Measurements from ENCODE around the gene ELMOD3. TPM values are rescaled to one million over a fixed set of nuclear protein-coding genes. Genes with fewer than 3 reads are reported as not detected.
A peak's percentile ranks its signal among the peaks of the same experiment; 100 is the strongest.

The ELMOD3 gene
- total and polyA plus RNA-seq, 9 of the 15 experiments (the other 6 are each of a cell fraction or from before 2014, with no cell fraction given): 2.7 to 18.7 (median 11.6) TPM

- TF ChIP-seq ZBTB26 (CRISPR knock-in tag; IDR thresholded peaks at IDR 0.05) (no peak), EP300 (IDR thresholded peaks at IDR 0.05; ENCODE audit: low read length) (no peak), KDM1A (IDR thresholded peaks at IDR 0.05) (peak in 1 of 2 experiments; percentile 16; a peak in 1 of 4 replicates), ZNF431 (CRISPR knock-in tag; IDR thresholded peaks at IDR 0.05) (no peak), CREB3L1 (IDR thresholded peaks at IDR 0.05; ENCODE audit: borderline replicate concordance, low read depth) (no peak), MXD1 (CRISPR knock-in tag; IDR thresholded peaks at IDR 0.05; ENCODE audit: borderline replicate concordance, poor library complexity, severe bottlenecking) (no peak), ZNF217 (CRISPR knock-in tag; IDR thresholded peaks at IDR 0.05) (no peak), RREB1 (CRISPR knock-in tag; IDR thresholded peaks at IDR 0.05) (peak; percentile 49; the same call in 1 of the 2 replicates), SMARCA4 (IDR thresholded peaks at IDR 0.05) (0 out of 2 replicates have a peak, but pooled peaks have one; percentile 9), STAG1 (CRISPR knock-in tag; IDR thresholded peaks at IDR 0.05; ENCODE audit: borderline replicate concordance) (no peak)
- TF ChIP-seq, protein P1, sequence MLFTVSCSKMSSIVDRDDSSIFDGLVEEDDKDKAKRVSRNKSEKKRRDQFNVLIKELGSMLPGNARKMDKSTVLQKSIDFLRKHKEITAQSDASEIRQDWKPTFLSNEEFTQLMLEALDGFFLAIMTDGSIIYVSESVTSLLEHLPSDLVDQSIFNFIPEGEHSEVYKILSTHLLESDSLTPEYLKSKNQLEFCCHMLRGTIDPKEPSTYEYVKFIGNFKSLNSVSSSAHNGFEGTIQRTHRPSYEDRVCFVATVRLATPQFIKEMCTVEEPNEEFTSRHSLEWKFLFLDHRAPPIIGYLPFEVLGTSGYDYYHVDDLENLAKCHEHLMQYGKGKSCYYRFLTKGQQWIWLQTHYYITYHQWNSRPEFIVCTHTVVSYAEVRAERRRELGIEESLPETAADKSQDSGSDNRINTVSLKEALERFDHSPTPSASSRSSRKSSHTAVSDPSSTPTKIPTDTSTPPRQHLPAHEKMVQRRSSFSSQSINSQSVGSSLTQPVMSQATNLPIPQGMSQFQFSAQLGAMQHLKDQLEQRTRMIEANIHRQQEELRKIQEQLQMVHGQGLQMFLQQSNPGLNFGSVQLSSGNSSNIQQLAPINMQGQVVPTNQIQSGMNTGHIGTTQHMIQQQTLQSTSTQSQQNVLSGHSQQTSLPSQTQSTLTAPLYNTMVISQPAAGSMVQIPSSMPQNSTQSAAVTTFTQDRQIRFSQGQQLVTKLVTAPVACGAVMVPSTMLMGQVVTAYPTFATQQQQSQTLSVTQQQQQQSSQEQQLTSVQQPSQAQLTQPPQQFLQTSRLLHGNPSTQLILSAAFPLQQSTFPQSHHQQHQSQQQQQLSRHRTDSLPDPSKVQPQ (CRISPR knock-in tag; IDR thresholded peaks at IDR 0.05; ENCODE audit: borderline replicate concordance): no peak
- TF ChIP-seq, protein P2, sequence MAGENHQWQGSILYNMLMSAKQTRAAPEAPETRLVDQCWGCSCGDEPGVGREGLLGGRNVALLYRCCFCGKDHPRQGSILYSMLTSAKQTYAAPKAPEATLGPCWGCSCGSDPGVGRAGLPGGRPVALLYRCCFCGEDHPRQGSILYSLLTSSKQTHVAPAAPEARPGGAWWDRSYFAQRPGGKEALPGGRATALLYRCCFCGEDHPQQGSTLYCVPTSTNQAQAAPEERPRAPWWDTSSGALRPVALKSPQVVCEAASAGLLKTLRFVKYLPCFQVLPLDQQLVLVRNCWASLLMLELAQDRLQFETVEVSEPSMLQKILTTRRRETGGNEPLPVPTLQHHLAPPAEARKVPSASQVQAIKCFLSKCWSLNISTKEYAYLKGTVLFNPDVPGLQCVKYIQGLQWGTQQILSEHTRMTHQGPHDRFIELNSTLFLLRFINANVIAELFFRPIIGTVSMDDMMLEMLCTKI (IDR thresholded peaks at IDR 0.05; ENCODE audit: partially characterized antibody): no peak
- TF ChIP-seq, protein P3, sequence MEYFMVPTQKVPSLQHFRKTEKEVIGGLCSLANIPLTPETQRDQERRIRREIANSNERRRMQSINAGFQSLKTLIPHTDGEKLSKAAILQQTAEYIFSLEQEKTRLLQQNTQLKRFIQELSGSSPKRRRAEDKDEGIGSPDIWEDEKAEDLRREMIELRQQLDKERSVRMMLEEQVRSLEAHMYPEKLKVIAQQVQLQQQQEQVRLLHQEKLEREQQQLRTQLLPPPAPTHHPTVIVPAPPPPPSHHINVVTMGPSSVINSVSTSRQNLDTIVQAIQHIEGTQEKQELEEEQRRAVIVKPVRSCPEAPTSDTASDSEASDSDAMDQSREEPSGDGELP (CRISPR knock-in tag; IDR thresholded peaks at IDR 0.05; ENCODE audit: borderline replicate concordance): peak; percentile 84
Observed at GRCh38 chr2:85423525-85423924, 69.0 kb downstream of the ELMOD3 start (continued).

Data from K562 (cell line).